ENCODE measurements around the gene DSE.

DSE gene

DNA sequence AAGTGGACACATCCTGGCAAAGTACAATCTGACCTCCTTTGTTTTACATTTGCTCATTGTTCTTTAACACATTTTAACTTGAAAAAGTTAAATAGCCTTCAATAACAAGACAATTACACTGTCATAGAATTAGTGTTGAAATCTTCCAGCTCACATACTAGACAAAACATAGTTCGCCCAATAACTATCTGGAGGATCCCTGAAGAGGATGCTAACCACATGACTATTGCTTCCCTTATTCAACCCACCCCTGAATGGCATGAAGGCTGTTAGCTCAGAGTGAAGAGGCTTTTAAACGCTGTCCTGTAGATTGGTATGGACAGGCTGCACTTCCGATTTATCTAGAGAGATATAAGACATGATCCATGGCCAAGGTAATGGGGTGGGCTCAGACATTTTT, 15.0 kb upstream of the DSE start:
- Histone ChIP-seq H3K36me3 (no peaks in the 10 kb centered on the region), H3K4me1 (no peaks in the 10 kb centered on the region), H3K4me3 (ENCODE audit: low read depth, low read length) (no peak overlapping the region), H3K9me3 (no peaks in the 10 kb centered on the region), H3K27me3 (no peaks in the 10 kb centered on the region)
- TF ChIP-seq CTCF (IDR thresholded peaks at IDR 0.05; ENCODE audit: low read depth, low read length), result no peak
- no peak for DNase-seq

DNA sequence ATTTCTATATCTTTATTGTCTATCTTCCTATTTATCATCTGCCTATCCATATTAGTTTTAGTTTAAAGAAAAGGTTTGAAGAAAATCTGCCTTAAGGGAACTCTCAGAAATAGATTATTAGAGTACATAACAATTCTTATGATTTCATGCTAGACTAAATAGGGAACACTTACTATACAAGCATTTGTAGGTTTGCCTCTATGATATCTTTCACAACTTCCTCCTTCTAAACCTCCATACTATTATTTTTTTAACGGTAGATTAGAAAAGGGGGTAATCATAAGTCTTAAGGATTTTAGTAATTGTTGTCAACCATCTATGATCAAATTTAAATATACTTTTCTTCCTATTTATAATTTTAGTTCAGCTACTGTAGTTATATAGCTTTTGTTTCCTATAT, 11.6 kb upstream of the DSE start:
- DNase-seq, result no peak
- H3K36me3 ChIP-seq, result no peaks in the 10 kb centered on the region
- no peaks in the 10 kb centered on the region for H3K4me1 ChIP-seq
- no peaks in the 10 kb centered on the region for H3K9me3 ChIP-seq
- H3K4me3 ChIP-seq (ENCODE audit: low read depth, low read length), result no peak overlapping the region
- no peaks in the 10 kb centered on the region for H3K27me3 ChIP-seq
- TF ChIP-seq CTCF (IDR thresholded peaks at IDR 0.05; ENCODE audit: low read depth, low read length), result no peak

DNA sequence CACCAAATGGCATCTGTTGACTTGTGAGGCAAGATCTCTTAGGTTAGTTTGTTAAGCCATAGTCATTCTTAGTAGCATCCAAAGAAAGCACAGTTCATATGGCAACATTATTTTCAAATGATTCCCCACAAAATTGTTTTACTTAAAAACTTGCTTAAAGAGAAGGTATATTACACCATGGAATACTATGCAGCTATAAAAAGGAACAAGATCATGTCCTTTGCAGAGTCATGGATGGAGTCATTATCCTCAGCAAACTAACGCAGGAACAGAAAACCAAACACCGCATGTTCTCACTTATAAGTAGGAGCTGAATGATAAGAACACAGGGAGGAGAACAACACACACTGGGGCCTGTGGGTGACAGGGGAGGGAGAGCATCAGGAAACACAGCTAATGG, 10.9 kb upstream of the DSE start:
- no peaks in the 10 kb centered on the region for H3K9me3 ChIP-seq
- DNase-seq, result no peak
- no peaks in the 10 kb centered on the region for H3K4me1 ChIP-seq
- no peak overlapping the region for H3K4me3 ChIP-seq (ENCODE audit: low read depth, low read length)
- no peaks in the 10 kb centered on the region for H3K27me3 ChIP-seq
- TF ChIP-seq CTCF (IDR thresholded peaks at IDR 0.05; ENCODE audit: low read depth, low read length), result no peak
- H3K36me3 ChIP-seq, result no peaks in the 10 kb centered on the region

DNA sequence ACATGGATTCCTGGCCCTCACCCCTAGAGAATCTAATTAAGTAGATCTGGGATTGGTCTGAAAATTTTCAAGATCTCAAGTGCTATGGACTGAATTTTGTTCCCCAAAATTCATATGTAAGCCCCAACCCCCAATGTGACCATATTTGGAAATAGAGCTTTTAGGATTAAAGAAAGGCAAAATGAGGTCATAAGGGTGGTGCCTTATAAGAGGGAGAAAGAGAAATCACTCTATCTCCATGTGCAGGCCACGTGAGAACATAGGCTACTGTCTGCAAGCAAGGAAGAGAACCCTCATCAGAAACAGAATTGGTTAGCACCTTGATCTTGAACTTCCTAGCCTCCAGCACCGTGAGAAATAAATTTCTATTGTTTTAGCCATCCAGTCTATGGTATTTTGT, 8.5 kb upstream of the DSE start:
- H3K4me3 ChIP-seq (ENCODE audit: low read depth, low read length), result no peak overlapping the region
- no peaks in the 10 kb centered on the region for H3K36me3 ChIP-seq
- H3K9me3 ChIP-seq, result no peaks in the 10 kb centered on the region
- DNase-seq, result no peak
- H3K4me1 ChIP-seq, result no peaks in the 10 kb centered on the region
- H3K27me3 ChIP-seq, result no peaks in the 10 kb centered on the region
- TF ChIP-seq CTCF (IDR thresholded peaks at IDR 0.05; ENCODE audit: low read depth, low read length), result no peak

DNA sequence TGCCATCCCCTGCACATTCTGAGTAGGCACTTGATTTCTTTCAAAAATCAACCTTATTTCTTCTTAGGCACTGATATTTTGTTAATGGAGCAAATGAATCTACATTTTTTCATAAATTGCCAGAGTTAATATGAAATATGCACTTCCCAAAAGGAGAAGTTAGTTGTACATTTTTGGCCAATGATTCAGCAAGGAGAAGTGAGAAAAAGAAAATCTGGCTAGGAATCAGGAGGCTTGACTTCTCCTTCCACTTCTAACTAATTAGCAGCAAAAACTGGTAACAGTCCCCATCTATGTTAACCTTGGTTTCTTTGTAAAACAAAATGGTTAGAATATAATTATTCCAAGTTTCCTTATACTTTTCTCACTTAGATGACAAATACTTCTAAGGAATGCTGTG, 7.0 kb upstream of the DSE start:
- no peaks in the 10 kb centered on the region for H3K9me3 ChIP-seq
- no peak for TF ChIP-seq CTCF (IDR thresholded peaks at IDR 0.05; ENCODE audit: low read depth, low read length)
- no peak for DNase-seq

GRCh38 chr6:116364321-116364720, 6.4 kb upstream of the DSE start:
- no peak for DNase-seq
- no peaks in the 10 kb centered on the region for H3K9me3 ChIP-seq
- no peaks in the 10 kb centered on the region for H3K27me3 ChIP-seq
- no peaks in the 10 kb centered on the region for H3K36me3 ChIP-seq
- H3K4me3 ChIP-seq (ENCODE audit: low read depth, low read length), result no peak overlapping the region
- H3K4me1 ChIP-seq, result no peaks in the 10 kb centered on the region
- no peak for TF ChIP-seq CTCF (IDR thresholded peaks at IDR 0.05; ENCODE audit: low read depth, low read length)

More for the DNA sequence above, 7.0 kb upstream of the DSE start:
- Histone ChIP-seq H3K4me1 (no peaks in the 10 kb centered on the region), H3K27me3 (no peaks in the 10 kb centered on the region), H3K36me3 (no peaks in the 10 kb centered on the region), H3K4me3 (ENCODE audit: low read depth, low read length) (no peak overlapping the region)
